Chondrocyte (in vitro differentiated cells): Measurements from ENCODE around the gene IPO4. TPM values are rescaled to one million over a fixed set of nuclear protein-coding genes. Genes with fewer than 3 reads are reported as not detected.

Experiments
- DNase-seq: peaks from one replicate; pipeline ENCODE4 v3.0.0; 2021; ENCODE audit warnings: mixed read lengths, low spot score
- H3K27ac Mint-ChIP-seq: one replicate; pipeline ENCODE4 v1.8.0; 2021; ENCODE audit warnings: mild to moderate bottlenecking, moderate library complexity, mixed read lengths; ENCODE audit not compliant: unreplicated experiment
- H3K27me3 Mint-ChIP-seq: 2 replicates; pipeline ENCODE4 v1.8.0; 2021; ENCODE audit warnings: low read depth, mixed read lengths
- H3K36me3 Mint-ChIP-seq: 2 replicates; pipeline ENCODE4 v1.8.0; 2021; ENCODE audit warnings: low read depth, mixed read lengths
- H3K4me1 Mint-ChIP-seq: 2 replicates; pipeline ENCODE4 v1.8.0; 2021; ENCODE audit warnings: low read depth, mild to moderate bottlenecking, mixed read lengths
- H3K4me3 Mint-ChIP-seq: one replicate; pipeline ENCODE4 v1.8.0; 2021; ENCODE audit warnings: mild to moderate bottlenecking, moderate library complexity, mixed read lengths; ENCODE audit not compliant: unreplicated experiment
- H3K9me3 Mint-ChIP-seq: 2 replicates; pipeline ENCODE4 v1.8.0; 2021; ENCODE audit warnings: low read depth, mixed read lengths
- CTCF ChIP-seq: fragments of 200-600 bp; sonication (generic); IDR thresholded peaks from 2 replicates; pipeline ENCODE4 v1.5.0; 2021; ENCODE audit warnings: antibody characterized with exemption, mild to moderate bottlenecking, moderate library complexity
- total RNA-seq: library from RNA; stranded (reverse); gene quantifications from 3 replicates; pipeline ENCODE4 v1.2.1, GENCODE V29; 2021

IPO4 gene
- total RNA-seq, 1 donor from 2014 or later, result 26.7 TPM

GRCh38 chr14:24179294-24179960 lies 9.2 kb downstream of the IPO4 start:
- H3K4me1 Mint-ChIP-seq, result no peaks in the 10 kb centered on the region
- no peaks in the 10 kb centered on the region for H3K27me3 Mint-ChIP-seq
- DNase-seq, result no peak
- H3K4me3 Mint-ChIP-seq, result no peak overlapping the region
- H3K9me3 Mint-ChIP-seq, result no peaks in the 10 kb centered on the region
- TF ChIP-seq CTCF, result no peak
- H3K36me3 Mint-ChIP-seq, result peaks cover 21% of the 10 kb centered on the region
- no peak overlapping the region for H3K27ac Mint-ChIP-seq

- H3K4me3 Mint-ChIP-seq, result no peak overlapping the region
- H3K27me3 Mint-ChIP-seq, result no peaks in the 10 kb centered on the region
- TF ChIP-seq CTCF, result no peak
- peaks cover 21% of the 10 kb centered on the region for H3K36me3 Mint-ChIP-seq
- DNase-seq, result no peak
- no peak overlapping the region for H3K27ac Mint-ChIP-seq
- H3K9me3 Mint-ChIP-seq, result no peaks in the 10 kb centered on the region
- no peaks in the 10 kb centered on the region for H3K4me1 Mint-ChIP-seq
Observed at GRCh38 chr14:24178399-24179178, 10.0 kb downstream of the IPO4 start.

- H3K36me3 Mint-ChIP-seq, result peaks cover 18% of the 10 kb centered on the region
- no peak overlapping the region for H3K4me3 Mint-ChIP-seq
- H3K27ac Mint-ChIP-seq, result no peak overlapping the region
- H3K9me3 Mint-ChIP-seq, result no peaks in the 10 kb centered on the region
- no peaks in the 10 kb centered on the region for H3K27me3 Mint-ChIP-seq
- no peak for DNase-seq
- TF ChIP-seq CTCF, result no peak
- no peaks in the 10 kb centered on the region for H3K4me1 Mint-ChIP-seq
Observed at GRCh38 chr14:24177891-24178290, 10.7 kb downstream of the IPO4 start.

GRCh38 chr14:24177041-24177825 lies 11.4 kb downstream of the IPO4 start:
- Mint-ChIP-seq H3K36me3 (peaks cover 15% of the 10 kb centered on the region), H3K27me3 (no peaks in the 10 kb centered on the region), H3K4me1 (no peaks in the 10 kb centered on the region), H3K27ac (no peak overlapping the region), H3K4me3 (no peak overlapping the region), H3K9me3 (no peaks in the 10 kb centered on the region)
- no peak for DNase-seq
- TF ChIP-seq CTCF, result no peak

GRCh38 chr14:24176599-24176998 lies 12.0 kb downstream of the IPO4 start:
- DNase-seq, result no peak
- H3K27me3 Mint-ChIP-seq, result no peaks in the 10 kb centered on the region

More at GRCh38 chr14:24176599-24176998, 12.0 kb downstream of the IPO4 start:
- no peaks in the 10 kb centered on the region for H3K9me3 Mint-ChIP-seq
- no peak overlapping the region for H3K4me3 Mint-ChIP-seq
- no peaks in the 10 kb centered on the region for H3K4me1 Mint-ChIP-seq
- peaks cover 11% of the 10 kb centered on the region for H3K36me3 Mint-ChIP-seq
- no peak for TF ChIP-seq CTCF
- no peak overlapping the region for H3K27ac Mint-ChIP-seq
